SKM-1 (cell line): Measurements from ENCODE around the gene POMT1.
"Not testable (repeated sequence)": the region's sequence is repeated elsewhere in the genome, so short reads cannot be mapped to it uniquely, and the experiment has no call there.

Experiments used
- DNase-seq: peaks from one replicate; lab custom pipeline; 2025; ENCODE audit not compliant: unreplicated experiment; lab: John Stamatoyannopoulos, UW

Gene POMT1, protein sequence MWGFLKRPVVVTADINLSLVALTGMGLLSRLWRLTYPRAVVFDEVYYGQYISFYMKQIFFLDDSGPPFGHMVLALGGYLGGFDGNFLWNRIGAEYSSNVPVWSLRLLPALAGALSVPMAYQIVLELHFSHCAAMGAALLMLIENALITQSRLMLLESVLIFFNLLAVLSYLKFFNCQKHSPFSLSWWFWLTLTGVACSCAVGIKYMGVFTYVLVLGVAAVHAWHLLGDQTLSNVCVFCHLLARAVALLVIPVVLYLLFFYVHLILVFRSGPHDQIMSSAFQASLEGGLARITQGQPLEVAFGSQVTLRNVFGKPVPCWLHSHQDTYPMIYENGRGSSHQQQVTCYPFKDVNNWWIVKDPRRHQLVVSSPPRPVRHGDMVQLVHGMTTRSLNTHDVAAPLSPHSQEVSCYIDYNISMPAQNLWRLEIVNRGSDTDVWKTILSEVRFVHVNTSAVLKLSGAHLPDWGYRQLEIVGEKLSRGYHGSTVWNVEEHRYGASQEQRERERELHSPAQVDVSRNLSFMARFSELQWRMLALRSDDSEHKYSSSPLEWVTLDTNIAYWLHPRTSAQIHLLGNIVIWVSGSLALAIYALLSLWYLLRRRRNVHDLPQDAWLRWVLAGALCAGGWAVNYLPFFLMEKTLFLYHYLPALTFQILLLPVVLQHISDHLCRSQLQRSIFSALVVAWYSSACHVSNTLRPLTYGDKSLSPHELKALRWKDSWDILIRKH

DNA sequence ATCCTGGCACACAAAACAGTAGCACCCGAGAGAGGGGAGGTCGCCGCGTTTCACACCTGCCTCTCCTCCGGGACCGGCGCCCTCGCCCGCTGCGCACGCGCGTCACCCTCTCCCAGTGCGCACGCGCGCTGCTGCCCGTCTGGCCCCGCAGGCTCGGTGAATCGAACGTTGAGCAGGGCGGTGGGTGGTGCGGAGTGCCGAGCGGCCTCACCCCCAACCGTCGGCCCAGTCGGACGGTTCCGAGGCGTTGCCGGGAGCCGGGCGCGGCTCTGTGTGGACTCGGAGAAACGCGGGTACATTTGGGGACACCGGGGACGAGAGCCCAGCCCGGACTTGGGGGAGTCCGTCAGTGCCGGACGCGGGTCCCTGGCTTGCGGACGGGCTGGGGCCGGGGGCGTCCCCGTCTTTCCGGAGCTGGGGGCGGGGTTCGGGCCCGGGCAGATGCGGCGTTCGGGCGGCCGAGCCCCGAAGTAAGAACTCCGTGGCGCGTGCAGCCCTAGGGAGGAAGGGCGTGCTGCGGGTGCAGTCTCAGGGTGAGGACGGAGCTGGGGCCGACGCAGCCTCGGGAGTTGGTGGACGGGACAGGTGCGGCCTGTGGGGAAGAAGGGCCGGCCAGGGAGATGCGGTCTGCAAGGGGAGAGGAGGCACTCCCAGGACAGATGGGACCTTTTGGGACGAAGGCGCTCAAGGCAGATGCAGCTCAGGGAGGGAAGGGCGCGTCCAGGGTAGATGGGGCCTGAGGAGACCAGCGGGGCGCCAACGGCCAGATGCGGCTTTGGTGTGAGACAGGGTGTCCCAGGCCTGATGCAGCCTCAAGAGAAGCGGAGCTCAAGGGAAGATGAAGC, at the start of gene POMT1:
POMT1 (plus strand) TSS at position 138 of the 845 bp plus-strand sequence. CDS start 1,301 bp downstream, outside the sequence.
- no peak for DNase-seq

DNA sequence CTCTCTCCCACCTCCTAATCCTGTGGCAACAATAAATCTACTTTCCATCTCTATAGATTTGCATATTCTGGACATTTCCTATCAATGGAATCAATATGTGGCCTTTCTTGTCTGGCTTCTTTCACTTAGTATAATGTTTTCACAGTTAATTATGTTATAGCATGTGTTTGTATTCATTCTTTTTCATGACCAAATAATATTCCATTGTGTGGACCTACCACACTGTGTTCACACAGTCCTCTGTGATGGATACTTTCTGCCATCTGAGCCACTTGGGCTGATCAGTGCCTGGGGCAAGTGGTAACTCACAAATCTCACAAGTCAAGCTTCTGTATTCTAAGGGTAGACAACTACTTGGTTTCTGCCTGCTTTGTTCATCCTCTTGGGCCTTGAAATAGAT, 48.7 kb upstream of the POMT1 start:
- no peak for DNase-seq

DNA sequence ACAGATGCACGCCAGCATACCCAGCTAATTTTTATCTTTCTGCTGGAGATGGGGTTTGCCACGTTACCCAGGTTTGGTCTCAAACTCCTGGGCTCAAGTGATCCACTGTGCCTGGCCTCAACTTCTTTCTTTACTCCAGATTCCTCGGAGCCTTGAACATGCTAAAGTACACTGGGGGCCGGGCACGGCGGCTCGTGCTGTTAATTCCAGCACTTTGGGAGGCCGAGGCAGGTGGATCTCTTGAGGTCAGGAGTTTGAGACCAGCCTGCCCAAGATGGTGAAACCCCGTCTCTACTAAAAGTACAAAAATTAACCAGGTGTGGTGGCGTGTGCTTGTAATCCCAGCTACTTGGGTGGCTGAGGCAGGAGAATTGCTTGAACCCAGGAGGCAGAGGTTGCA, 47.1 kb upstream of the POMT1 start:
- not testable (repeated sequence) for DNase-seq

DNA sequence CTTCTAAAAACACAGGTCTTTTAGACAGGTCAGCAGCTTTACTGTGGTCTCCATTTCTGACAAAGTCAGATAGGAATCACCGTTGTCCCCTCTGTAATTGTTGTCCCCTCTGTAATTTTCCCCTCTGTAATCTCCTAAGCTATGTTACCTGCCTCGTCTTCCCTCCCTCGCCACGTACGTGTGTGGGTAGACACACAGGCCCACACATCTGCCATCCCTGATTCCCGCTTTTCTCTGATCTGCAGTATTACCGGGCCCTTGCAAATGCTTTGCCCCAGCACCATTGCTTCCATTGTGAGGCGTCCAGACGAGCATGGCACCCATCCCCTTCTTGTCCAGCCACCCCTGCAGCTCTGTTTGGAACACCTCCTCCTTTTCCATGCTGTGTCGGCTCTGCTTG, 45.0 kb upstream of the POMT1 start:
- no peak for DNase-seq

DNA sequence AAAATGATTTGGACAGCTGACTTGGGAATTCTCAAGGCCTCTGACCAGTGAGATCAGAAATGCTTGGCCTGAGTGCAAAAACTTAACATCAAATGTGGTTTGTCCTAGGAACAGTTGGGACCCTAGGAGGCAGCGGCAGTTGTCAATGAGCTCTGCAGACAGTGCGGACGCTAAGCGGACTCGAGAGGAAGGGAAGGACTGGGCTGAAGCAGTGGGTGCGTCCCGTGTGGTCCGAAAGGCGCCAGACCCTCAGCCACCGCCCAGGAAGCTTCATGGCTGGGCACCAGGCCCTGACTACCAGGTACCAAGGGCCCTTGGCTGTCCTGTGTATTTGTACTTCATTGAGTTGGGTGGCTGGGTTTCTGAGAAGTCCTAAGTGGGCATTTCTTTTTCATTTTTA, 43.7 kb upstream of the POMT1 start:
- DNase-seq = no peak

DNA sequence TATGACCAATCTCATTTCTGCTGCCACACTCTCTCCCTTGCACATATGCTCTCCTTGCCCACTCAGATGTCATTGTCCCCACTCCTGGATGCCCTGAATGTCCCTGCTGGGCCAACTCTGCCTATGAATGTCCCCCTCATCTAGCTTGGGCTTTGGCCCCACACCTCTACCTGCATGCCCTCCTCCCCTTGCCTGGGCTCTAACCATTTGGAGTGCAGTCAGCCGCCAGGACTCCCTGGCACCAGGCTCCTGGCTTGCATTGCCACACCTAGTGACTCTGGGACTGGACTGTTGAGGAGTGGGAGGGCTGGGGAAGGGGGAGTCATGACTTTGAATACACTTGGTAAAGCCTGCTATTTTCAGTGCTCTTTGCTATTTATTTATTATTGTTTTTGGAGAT, 41.6 kb upstream of the POMT1 start:
- no peak for DNase-seq

DNA sequence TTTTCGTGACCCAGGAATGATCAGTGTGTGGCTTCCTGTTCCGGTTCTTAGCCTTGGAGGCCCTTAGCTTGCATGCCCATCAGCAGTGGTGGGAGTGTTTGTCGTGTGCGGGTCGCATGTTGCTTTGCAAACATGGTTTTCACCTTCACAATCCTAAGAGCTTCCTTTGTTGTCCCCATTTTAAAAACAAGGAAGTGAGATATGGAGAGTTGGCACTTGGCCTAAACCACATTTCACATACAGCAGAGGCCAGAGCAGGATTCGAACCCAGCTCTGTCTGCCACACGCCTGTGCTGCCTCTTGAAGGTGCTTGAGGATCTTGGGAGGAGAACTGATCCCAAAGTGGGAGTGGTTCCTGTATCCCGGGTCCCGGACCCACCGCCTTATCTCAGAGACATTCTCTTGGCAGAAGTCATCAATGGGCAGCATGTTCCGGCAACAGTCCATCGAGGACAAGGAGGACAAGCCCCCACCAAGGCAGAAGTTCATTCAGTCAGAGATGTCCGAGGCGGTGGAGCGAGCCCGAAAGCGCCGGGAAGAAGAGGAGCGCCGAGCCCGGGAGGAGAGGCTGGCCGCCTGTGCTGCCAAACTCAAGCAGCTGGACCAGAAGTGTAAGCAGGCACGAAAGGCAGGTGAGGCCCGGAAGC, 38.2 kb upstream of the POMT1 start:
- no peak for DNase-seq

DNA sequence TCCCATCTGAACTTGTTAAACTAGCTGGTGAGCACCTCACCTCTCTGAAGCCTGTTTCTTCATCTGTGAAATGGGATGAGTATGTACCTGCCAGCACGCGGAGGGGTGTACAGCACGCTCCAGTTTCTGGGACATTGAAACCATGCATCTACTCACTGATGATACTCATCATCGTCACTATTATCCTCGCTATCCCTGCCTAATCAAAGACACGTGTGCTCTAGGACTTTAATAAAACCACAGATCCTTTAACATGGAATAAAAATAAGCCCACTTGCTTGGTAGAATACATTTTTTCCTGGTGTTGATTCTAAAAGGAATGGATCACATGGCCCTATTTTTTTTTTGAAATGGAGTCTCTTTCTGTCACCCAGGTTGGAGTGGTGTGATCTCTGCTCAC, 37.3 kb upstream of the POMT1 start:
- no peak for DNase-seq

DNA sequence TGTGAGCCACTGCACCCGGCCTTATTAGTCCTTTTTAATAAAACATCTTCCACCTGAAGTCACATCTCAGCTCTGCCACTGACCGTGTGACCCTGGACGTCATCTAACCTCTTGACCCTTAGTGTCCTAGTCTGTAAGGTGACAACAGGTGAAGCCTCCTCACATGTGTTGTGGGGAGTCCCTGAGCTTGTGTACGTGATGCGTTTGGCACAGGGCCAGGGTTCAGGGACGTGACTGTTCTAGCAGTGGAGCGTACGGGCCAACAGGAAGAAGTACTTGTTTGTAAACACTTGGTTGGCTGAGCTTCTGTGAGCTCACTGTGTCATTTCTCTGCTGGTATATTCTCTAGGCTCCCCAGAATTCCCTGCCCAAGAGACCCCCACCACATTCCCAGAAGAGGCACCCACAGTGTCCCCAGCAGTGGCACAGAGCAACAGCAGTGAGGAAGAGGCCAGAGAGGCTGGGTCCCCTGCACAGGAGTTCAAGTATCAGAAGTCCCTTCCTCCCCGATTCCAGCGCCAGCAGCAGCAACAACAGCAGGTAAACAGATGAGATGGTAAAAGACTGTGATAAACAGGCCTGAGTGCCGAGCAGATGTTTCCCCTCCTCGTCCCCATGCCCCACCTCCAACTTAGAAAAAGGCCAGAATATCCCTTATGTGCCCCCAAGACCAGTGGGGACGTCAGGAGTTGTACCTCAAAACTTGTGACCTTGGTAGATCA, 35.3 kb upstream of the POMT1 start:
- DNase-seq = no peak

DNA sequence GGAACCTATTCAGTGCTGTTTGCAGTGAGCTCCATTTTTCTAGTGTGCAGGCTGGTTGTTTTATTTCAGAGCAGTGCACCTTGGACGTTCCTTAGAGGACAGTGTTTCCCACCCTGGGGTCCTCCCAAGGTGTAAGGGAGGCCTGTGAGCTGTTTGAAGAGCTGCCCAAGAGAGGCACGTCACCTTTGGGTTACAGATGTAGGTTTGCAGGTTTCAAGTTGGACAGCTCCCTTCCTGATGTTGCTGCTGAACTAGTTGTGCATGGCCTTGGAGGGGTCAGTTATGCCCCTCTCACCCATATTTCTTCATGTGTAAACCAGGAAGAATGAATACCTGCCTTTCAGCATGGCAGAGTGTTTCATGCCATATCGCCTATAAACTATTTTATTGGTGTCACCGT, 34.7 kb upstream of the POMT1 start:
- no peak for DNase-seq

DNA sequence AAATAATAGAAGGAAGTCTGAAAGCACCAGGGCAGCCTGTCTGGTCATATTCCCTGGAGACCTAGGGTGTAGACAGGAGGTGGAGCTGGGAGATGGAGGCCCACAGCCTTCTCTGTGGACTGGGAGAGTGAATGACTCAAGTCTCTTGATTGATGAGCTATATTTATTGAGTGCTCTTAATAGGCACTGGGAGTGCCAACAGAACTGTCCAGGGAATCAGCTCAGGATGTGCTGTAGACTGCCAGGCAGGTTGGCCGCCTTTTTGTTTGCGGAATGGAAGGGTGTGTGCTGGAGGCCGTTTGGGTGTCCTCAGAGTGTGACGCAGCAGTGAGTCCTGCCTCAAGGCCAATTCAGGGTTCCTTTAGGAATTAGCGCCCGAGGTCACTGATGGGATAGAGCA, 33.4 kb upstream of the POMT1 start:
- no peak for DNase-seq

DNA sequence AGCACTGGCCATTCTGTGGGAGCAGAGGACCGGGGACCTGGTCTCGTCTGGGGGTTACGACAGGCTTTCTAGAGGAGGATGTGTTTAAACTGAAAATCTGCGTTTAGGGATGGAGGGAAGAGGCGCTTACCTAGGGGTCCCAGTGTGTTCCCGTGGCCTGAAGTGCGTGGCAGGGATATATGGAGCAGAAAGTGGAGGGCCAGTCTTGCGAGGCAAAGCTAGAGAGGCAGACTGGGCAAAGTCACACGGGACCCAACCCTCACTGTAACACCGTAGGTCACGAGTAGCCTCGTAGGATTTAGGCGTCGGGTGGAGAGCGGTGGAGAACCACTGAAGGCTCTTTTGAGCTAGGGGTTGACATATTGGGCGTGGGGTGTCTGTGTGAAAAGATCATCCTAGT, 32.8 kb upstream of the POMT1 start:
- no peak for DNase-seq

DNA sequence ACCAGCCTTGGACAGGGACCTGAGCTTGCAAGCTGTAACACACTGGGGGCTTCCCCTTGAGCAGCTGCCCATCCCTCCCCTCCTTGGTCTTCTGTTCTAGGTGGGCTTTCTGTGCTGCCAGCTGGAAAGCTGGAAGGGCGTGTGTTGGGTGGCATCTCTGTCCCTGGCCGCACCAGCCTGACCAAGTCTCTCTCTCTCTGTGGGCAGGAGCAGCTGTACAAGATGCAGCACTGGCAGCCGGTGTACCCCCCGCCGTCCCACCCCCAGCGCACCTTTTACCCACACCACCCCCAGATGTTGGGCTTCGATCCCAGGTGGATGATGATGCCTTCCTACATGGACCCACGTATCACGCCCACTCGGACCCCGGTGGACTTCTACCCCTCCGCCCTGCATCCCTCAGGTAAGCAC, 32.1 kb upstream of the POMT1 start:
- DNase-seq = no peak

DNA sequence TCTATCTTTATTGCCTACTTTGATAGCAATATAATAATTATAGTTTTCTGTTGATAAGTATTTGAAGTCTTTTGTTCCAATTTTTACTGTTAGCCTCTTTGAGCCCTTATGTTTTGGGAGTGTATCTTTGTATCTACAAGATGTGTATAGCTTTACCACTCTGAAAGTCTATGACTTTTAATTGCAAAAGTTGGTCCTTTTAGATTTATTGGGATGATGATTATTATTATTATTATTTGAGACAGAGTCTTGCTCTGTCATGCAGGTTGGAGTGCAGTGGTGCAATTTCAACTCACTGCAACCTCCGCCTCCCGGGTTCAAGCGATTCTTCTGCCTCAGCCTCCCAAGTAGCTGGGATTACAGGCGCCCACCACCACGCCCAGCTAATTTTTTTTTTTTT, 30.6 kb upstream of the POMT1 start:
- DNase-seq = not testable (repeated sequence)

DNA sequence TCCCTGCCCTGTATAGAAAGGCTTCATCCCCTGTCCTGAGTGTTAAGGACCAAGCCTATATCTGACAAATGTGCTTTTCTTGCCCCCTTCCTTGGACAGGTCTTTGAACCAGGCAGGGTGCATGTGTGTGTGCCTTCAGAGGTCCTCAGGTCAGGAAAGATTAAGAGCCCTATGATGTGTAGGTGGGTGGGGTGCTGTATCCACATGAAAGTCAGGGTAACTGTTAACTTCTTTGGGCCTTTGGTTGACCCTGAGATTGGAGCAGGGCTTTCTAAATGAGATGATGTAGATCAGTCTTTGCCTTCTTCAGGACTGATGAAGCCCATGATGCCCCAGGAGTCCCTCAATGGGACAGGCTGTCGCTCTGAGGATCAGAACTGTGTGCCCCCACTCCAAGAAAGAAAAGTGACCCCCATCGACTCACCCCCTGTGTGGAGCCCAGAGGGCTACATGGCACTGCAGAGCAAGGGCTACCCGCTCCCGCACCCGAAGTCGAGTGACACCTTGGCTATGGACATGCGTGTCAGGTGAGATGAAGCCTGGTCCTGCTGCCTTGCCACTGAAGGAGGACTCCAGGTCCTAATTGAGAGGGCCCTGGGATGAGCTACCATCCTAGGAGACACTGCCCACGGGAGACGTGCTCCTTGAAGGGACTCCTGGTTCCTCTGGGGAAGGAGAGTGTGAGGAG, 29.4 kb upstream of the POMT1 start:
- no peak for DNase-seq

DNA sequence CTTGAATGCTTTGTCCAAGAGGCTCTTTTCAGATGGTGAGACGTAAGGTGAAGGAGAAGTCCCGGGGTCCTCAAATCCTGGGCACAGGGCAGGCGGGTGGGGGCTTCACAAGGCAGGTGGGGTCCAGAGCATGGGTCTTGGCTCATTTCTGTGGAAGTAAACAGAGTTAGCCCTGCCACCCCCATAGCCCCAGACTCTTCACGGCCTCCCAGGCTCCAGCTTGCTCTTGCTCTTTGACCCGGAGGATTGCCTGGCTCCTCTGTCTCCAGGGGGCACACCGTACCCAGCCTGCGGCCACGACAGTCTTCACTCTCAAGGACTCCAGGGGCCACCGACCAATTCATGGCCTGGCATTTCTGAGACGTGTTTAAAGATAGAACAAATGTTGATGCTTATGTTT, 28.8 kb upstream of the POMT1 start:
- no peak for DNase-seq

DNA sequence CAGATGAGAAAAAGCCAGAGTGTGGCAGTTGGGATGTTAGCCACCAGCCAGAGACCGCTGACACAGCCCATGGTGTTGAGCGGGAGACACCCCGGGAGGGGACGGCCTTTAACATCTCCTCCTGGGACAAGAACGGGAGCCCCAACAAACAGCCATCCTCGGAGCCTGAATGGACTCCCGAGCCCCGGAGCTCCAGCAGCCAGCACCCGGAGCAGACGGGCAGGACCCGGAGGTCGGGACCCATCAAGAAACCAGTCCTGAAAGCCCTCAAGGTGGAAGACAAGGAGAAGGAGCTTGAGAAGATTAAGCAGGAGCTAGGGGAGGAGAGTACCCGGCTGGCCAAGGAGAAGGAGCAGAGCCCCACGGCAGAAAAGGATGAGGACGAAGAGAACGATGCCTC, 28.0 kb upstream of the POMT1 start:
- DNase-seq = no peak

DNA sequence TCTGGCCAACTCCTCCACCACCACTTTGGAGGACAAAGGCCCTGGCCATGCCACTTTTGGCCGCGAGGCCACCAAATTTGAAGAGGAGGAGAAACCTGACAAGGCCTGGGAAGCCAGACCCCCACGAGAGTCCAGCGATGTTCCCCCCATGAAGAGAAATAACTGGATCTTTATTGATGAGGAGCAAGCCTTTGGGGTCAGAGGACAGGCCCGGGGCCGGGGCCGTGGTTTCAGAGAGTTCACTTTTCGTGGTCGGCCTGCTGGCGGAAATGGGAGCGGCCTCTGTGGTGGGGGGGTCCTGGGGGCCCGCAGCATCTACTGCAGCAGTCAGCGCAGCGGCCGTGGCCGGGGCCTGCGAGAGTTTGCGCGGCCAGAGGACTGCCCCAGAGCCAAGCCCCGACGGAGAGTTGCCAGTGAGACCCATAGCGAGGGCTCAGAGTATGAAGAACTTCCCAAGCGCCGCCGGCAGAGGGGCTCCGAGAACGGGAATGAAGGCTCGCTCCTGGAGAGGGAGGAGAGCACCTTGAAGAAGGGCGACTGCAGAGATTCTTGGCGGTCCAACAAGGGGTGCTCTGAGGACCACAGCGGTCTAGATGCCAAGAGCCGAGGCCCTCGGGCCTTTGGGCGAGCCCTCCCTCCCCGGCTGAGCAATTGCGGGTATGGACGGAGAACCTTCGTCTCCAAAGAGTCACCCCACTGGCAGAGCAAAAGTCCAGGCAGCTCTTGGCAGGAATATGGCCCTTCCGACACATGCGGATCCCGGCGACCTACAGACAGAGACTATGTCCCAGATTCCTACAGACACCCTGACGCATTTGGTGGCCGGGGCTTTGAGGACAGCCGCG, 27.4 kb upstream of the POMT1 start:
- DNase-seq = no peak
